Measurements from ENCODE around the gene ITGA2.

- TF ChIP-seq EZH2 (IDR thresholded peaks at IDR 0.05) = no peak
- no peak for TF ChIP-seq POLR2AphosphoS5 (IDR thresholded peaks at IDR 0.05; ENCODE audit: borderline replicate concordance, low read depth, low read length)
- no peak for TF ChIP-seq FOXP2 (optimal IDR thresholded peaks at IDR 0.05; ENCODE audit: control extremely low read depth, extremely low read length, insufficient read depth)
These were observed 102.1 kb downstream of the ITGA2 start for GRCh38 chr5:53091289-53091688.

Measured in SK-N-MC (cell line).